Uterus (tissue), 2 donors: ENCODE data around the gene DPEP2.

Experiments
- POLR2A ChIP-seq, 2 donors: fragments of 450-650 bp; IDR thresholded peaks; one replicate each; pipeline ENCODE4 v1.6.1; 2016; ENCODE audit warnings: antibody characterized with exemption in 2 of 2, mild to moderate bottlenecking in 1 of 2, moderate library complexity in 1 of 2
- TF ChIP-seq, protein P1 (sequence below), 4 experiments: fragments of 200-600 bp in 2 of 4; fragments of 450-650 bp in 2 of 4; sonication (generic) in 2 of 4; IDR thresholded peaks; one replicate each; pipeline ENCODE4 v1.5.1; 2016 to 2019; ENCODE audit warnings: antibody characterized with exemption in 4 of 4, mild to moderate bottlenecking in 2 of 4, moderate library complexity in 1 of 4

DNA sequence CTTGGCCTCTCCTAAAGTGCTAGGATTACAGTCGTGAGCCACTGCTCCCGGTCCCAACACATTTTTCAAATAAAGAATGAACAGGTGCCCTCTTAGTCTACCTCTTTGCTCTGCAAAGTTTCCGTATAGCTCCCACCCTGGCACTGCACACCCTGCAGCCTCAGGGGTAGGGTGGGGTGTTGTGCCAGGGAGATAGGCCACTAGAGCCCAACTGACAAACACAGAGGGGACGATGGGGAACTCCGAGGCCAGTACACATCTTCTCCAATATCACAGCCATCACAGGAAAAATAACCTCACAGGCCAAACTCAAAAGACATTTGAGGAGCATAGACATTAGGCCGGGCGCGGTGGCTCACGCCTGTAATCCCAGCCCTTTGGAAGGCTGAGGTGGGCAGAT, 28.2 kb downstream of the DPEP2 start:
- TF ChIP-seq, protein P1, sequence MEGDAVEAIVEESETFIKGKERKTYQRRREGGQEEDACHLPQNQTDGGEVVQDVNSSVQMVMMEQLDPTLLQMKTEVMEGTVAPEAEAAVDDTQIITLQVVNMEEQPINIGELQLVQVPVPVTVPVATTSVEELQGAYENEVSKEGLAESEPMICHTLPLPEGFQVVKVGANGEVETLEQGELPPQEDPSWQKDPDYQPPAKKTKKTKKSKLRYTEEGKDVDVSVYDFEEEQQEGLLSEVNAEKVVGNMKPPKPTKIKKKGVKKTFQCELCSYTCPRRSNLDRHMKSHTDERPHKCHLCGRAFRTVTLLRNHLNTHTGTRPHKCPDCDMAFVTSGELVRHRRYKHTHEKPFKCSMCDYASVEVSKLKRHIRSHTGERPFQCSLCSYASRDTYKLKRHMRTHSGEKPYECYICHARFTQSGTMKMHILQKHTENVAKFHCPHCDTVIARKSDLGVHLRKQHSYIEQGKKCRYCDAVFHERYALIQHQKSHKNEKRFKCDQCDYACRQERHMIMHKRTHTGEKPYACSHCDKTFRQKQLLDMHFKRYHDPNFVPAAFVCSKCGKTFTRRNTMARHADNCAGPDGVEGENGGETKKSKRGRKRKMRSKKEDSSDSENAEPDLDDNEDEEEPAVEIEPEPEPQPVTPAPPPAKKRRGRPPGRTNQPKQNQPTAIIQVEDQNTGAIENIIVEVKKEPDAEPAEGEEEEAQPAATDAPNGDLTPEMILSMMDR (IDR thresholded peaks at IDR 0.05): no peak
- TF ChIP-seq POLR2A (IDR thresholded peaks at IDR 0.05): no peak
